NB4 (cell line): ENCODE data around the gene SAFB2.
A peak's percentile ranks its signal among the peaks of the same experiment; 100 is the strongest.

ENCODE experiments used
- DNase-seq: peaks from one replicate; pipeline ENCODE4 v3.0.0; 2010; ENCODE audit warnings: low read depth
- H3K4me3 ChIP-seq: one replicate; pipeline ENCODE4 v1.5.1; 2011; ENCODE audit warnings: mild to moderate bottlenecking, low read depth, low read length, moderate library complexity
- CTCF ChIP-seq: IDR thresholded peaks from one replicate; pipeline ENCODE4 v1.5.1; 2012; ENCODE audit warnings: low read depth, low read length
- MAX ChIP-seq: IDR thresholded peaks from 2 replicates; pipeline ENCODE4 v1.6.1; 2011; ENCODE audit warnings: low read depth, low read length
- MYC ChIP-seq: IDR thresholded peaks from 2 replicates; pipeline ENCODE4 v1.6.1; 2011; ENCODE audit warnings: low read depth, low read length
- POLR2A ChIP-seq: IDR thresholded peaks from 2 replicates; pipeline ENCODE4 v1.6.1; 2011; ENCODE audit warnings: mild to moderate bottlenecking; ENCODE audit not compliant: insufficient read length; ENCODE audit errors: extremely low read depth

Gene SAFB2

GRCh38 chr19:5622465-5623396 lies at the start of gene SAFB2, which contains the start of gene SAFB:
TSS of gene SAFB2 (minus strand) at chr19:5622776. CDS start at chr19:5622715, 61 bp downstream.
TSS of gene SAFB (plus strand) at chr19:5623083. CDS start at chr19:5623206, 123 bp downstream.
- DNase-seq, result peak; percentile 97
- TF ChIP-seq MAX (peak; percentile 89), MYC (peak; percentile 90), CTCF (no peak), POLR2A (peak; percentile 96)
- H3K4me3 ChIP-seq, result peak within 1 kb of the TSS; percentile 95

- H3K4me3 ChIP-seq, result no peak overlapping the region
- TF ChIP-seq MAX, result no peak
- TF ChIP-seq POLR2A, result no peak
- TF ChIP-seq MYC, result no peak
- TF ChIP-seq CTCF, result no peak
- DNase-seq, result no peak
These were observed 49.0 kb upstream of the SAFB2 start for GRCh38 chr19:5671600-5671999.

GRCh38 chr19:5669212-5669611 lies 46.6 kb upstream of the SAFB2 start:
- no peak overlapping the region for H3K4me3 ChIP-seq
- no peak for TF ChIP-seq CTCF
- no peak for TF ChIP-seq MYC
- no peak for TF ChIP-seq MAX
- TF ChIP-seq POLR2A, result no peak
- no peak for DNase-seq

- TF ChIP-seq CTCF, result no peak
- TF ChIP-seq POLR2A, result no peak
- TF ChIP-seq MAX, result no peak
- DNase-seq, result no peak
- H3K4me3 ChIP-seq, result no peak overlapping the region
These were observed 45.2 kb upstream of the SAFB2 start for GRCh38 chr19:5667751-5668271.

- H3K4me3 ChIP-seq, result no peak overlapping the region
- no peak for DNase-seq
- TF ChIP-seq POLR2A, result no peak
- TF ChIP-seq MYC, result no peak
- no peak for TF ChIP-seq CTCF
- no peak for TF ChIP-seq MAX
These were observed 44.5 kb upstream of the SAFB2 start for GRCh38 chr19:5666921-5667610.
